WI38 (cell line): ENCODE data around the gene SLCO1A2.

ENCODE experiments used
- H3K4me3 ChIP-seq: 2 replicates; pipeline ENCODE4 v1.5.1; 2011; ENCODE audit warnings: low read depth, mild to moderate bottlenecking, control low read depth, low read length
- CTCF ChIP-seq: IDR thresholded peaks from 2 replicates; pipeline ENCODE4 v1.5.1; 2012; ENCODE audit warnings: low read depth, mild to moderate bottlenecking, control low read depth, low read length

The SLCO1A2 gene

GRCh38 chr12:21354641-21355040 lies 19.9 kb upstream of the SLCO1A2 start:
- H3K4me3 ChIP-seq, result no peak overlapping the region
- no peak for TF ChIP-seq CTCF

- no peak overlapping the region for H3K4me3 ChIP-seq
- no peak for TF ChIP-seq CTCF
Observed at GRCh38 chr12:21353948-21354347, 19.2 kb upstream of the SLCO1A2 start.

GRCh38 chr12:21353487-21353886 lies 18.8 kb upstream of the SLCO1A2 start:
- no peak overlapping the region for H3K4me3 ChIP-seq
- no peak for TF ChIP-seq CTCF

GRCh38 chr12:21350975-21351374 lies 16.3 kb upstream of the SLCO1A2 start:
- no peak overlapping the region for H3K4me3 ChIP-seq
- TF ChIP-seq CTCF, result no peak

- H3K4me3 ChIP-seq, result no peak overlapping the region
- no peak for TF ChIP-seq CTCF
Observed at GRCh38 chr12:21346542-21347205, 12.0 kb upstream of the SLCO1A2 start.

- TF ChIP-seq CTCF, result no peak
- H3K4me3 ChIP-seq, result no peak overlapping the region
Observed at GRCh38 chr12:21343636-21344035, 8.9 kb upstream of the SLCO1A2 start.

- TF ChIP-seq CTCF, result no peak
- H3K4me3 ChIP-seq, result no peak overlapping the region
Observed at GRCh38 chr12:21341769-21342168, 7.1 kb upstream of the SLCO1A2 start.
